ENCODE measurements around the gene GINS1. TPM values are rescaled to one million over a fixed set of nuclear protein-coding genes. Genes with fewer than 3 reads are reported as not detected.

GINS1 gene
- total RNA-seq, 3 donors from 2014 or later, result 0.32 to 0.73 (median 0.33) TPM

DNA sequence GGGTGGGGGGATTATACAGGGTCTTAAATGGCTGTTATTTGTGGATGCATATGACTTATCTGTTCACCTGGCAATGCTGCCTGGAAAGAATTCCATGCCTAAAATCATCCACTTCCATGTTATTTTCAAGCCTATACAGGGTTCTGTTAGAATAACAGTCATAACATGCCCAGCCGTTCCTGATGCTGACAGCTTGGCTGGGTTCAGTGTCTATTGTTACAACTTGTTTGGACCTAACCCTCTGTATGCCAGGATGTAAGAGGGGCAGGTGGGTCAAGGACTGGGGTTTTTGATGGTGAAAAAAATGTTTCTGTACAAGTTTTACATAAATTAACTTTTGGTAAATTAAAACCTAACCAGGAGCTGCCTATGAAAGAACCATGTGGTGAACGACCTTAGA lies 79.8 kb downstream of the GINS1 start:
- intact Hi-C loops (cut with DNase I; ENCODE audit: low total_unique reads), result no loop called here
- TF ChIP-seq POLR2A (IDR thresholded peaks at IDR 0.05) (no peak), POLR2AphosphoS5 (IDR thresholded peaks at IDR 0.05) (no peak)
- TF ChIP-seq, protein P1, sequence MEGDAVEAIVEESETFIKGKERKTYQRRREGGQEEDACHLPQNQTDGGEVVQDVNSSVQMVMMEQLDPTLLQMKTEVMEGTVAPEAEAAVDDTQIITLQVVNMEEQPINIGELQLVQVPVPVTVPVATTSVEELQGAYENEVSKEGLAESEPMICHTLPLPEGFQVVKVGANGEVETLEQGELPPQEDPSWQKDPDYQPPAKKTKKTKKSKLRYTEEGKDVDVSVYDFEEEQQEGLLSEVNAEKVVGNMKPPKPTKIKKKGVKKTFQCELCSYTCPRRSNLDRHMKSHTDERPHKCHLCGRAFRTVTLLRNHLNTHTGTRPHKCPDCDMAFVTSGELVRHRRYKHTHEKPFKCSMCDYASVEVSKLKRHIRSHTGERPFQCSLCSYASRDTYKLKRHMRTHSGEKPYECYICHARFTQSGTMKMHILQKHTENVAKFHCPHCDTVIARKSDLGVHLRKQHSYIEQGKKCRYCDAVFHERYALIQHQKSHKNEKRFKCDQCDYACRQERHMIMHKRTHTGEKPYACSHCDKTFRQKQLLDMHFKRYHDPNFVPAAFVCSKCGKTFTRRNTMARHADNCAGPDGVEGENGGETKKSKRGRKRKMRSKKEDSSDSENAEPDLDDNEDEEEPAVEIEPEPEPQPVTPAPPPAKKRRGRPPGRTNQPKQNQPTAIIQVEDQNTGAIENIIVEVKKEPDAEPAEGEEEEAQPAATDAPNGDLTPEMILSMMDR (IDR thresholded peaks at IDR 0.05), result no peak
- Histone ChIP-seq H3K9me3 (no peaks in the 10 kb centered on the region), H3K27me3 (no peaks in the 10 kb centered on the region), H3K27ac (no peak overlapping the region), H3K36me3 (no peaks in the 10 kb centered on the region), H3K4me1 (no peaks in the 10 kb centered on the region), H3K4me3 (no peak overlapping the region)
- DNase-seq (ENCODE audit: low spot score in 2 of 2), result no peak

DNA sequence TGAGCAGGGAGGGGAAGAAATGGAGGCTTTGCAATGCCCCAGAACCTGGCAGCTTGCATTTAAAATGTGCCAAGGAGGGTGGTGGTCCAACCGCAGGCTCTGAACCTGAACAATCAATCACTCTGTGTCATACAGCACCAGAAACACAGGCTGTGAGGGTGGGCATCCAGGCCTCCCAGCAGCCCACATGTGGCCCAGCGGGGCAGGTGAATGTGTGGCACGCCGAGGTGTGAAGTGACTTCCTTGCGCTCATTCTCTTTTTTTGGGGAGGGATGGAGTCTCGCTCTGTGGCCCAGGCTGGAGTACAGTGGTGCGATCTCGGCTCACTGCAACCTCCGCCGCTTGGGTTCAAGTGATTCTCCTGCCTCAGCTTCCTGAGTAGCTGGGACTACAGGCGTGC lies 80.5 kb downstream of the GINS1 start:
- Histone ChIP-seq H3K27ac (no peak overlapping the region), H3K4me3 (no peak overlapping the region), H3K27me3 (no peaks in the 10 kb centered on the region), H3K4me1 (no peaks in the 10 kb centered on the region), H3K36me3 (no peaks in the 10 kb centered on the region), H3K9me3 (no peaks in the 10 kb centered on the region)
- DNase-seq (ENCODE audit: low spot score in 2 of 2), result no peak
- TF ChIP-seq, protein P1 (IDR thresholded peaks at IDR 0.05), result no peak
- no peak for TF ChIP-seq POLR2A (IDR thresholded peaks at IDR 0.05)
- TF ChIP-seq POLR2AphosphoS5 (IDR thresholded peaks at IDR 0.05), result no peak
- intact Hi-C loops (cut with DNase I; ENCODE audit: low total_unique reads), result no loop called here

DNA sequence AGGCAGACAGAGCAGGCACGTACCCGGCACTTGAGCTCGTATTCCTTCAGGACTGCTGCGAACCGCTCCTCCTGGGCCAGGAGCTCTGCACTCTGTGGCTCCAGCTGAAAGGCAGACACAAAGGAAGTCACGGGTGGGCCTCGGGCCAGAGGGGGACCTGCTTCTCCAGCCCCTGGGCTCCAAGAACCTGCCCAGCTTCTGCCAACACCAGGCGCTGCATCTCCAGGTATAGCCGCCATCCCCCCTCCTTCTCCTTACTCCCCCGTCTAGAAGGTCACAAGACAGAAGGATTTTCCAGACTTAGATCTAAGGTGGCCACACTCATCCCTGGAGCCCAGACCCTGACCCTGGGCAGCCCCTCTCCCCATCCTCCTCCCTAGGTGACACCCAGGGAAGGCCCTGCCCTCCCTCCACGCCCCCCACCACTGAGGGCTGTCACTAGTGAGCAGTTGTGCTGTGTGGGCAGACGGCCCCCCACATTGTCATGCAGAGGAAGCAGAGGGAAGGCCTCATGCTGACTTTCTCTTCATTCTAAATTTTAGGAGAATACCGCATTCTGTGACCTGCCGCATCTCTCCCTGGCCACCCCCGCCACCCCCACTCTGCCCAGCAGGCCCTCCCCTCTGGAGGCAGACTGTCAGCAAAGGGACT lies 81.9 kb downstream of the GINS1 start:
- Histone ChIP-seq H3K4me1 (no peaks in the 10 kb centered on the region), H3K27ac (no peak overlapping the region), H3K4me3 (no peak overlapping the region), H3K36me3 (no peaks in the 10 kb centered on the region), H3K27me3 (no peaks in the 10 kb centered on the region), H3K9me3 (no peaks in the 10 kb centered on the region)
- intact Hi-C loops (cut with DNase I; ENCODE audit: low total_unique reads), result no loop called here
- DNase-seq (ENCODE audit: low spot score in 2 of 2), result no peak
- TF ChIP-seq POLR2AphosphoS5 (IDR thresholded peaks at IDR 0.05) (no peak), POLR2A (IDR thresholded peaks at IDR 0.05) (no peak)
- TF ChIP-seq, protein P1 (IDR thresholded peaks at IDR 0.05), result no peak

DNA sequence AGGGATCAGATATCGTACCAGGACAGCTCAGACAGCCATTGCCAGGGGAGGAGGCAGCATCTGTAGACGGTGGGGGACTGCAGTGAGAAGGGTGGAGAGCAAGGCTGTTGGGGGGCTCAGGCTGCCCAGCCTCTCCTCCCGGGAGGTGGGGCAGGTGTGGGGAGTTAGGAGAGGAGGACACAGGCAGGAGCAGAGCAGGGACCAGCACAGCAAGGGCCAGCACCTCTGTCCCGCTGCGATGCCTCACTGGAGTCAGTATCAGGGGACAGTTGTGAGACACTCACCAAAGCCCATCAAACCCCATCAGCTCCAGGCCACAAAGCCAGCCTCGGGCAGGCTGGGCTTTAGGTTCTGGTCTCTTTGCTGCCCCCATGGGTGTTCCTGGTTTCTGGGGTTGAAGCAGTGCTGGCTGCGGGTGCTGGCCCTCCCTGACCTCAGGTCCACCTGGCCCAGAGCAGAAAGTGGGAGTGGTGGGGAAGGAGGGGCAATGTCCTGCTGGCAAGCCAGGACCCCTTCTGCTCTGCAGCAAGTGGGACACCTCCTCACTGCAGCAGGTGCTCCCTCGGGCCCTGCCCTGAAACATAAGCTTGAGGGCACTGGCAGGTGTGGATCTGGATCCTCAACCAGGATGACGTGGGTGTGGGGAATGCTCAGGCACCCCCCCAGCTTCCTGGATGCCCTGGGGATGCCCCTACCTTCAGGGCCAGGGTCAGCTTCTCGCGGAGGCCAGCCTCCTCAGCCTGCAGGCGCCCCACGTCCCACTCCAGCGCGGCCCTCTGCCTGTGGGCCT lies 83.4 kb downstream of the GINS1 start:
- Histone ChIP-seq H3K4me3 (no peak overlapping the region), H3K4me1 (no peaks in the 10 kb centered on the region), H3K27me3 (no peaks in the 10 kb centered on the region), H3K9me3 (no peaks in the 10 kb centered on the region), H3K36me3 (no peaks in the 10 kb centered on the region), H3K27ac (no peak overlapping the region)
- DNase-seq (ENCODE audit: low spot score in 2 of 2), result no peak
- TF ChIP-seq, protein P1 (IDR thresholded peaks at IDR 0.05), result no peak
- no peak for TF ChIP-seq POLR2AphosphoS5 (IDR thresholded peaks at IDR 0.05)
- no peak for TF ChIP-seq POLR2A (IDR thresholded peaks at IDR 0.05)
- intact Hi-C loops (cut with DNase I; ENCODE audit: low total_unique reads), result no loop called here

DNA sequence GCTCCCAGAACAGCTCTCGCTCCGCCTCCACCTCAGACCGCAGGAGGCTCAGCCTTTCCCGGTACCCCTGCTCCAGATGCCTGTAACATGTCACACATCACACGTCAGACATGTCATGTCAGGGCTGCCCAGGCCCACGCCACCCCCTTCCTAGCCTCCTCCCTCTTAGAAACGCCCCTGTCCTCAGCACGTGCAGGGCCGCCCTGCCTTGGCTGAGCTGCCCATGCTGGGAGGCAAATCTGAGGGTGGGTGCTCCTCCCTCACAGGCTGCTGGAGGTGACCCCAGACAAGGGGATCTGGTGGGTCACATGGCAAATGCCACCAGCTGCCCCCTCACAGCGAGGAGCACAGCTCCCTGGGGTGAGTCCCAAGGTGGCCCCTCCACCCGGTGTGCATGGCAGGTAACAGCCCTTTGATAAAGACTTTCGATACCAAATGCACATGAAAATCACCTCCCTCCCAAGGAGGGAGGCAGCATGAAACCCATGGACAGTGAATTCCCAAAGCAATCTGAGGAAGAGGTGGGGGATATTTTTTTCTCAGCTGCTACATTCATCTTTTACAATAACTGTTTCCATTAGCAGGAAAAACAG lies 84.1 kb downstream of the GINS1 start:
- intact Hi-C loops (cut with DNase I; ENCODE audit: low total_unique reads), result no loop called here
- Histone ChIP-seq H3K27me3 (no peaks in the 10 kb centered on the region), H3K27ac (no peak overlapping the region), H3K4me1 (no peaks in the 10 kb centered on the region), H3K9me3 (no peaks in the 10 kb centered on the region), H3K36me3 (no peaks in the 10 kb centered on the region), H3K4me3 (no peak overlapping the region)
- TF ChIP-seq POLR2AphosphoS5 (IDR thresholded peaks at IDR 0.05) (no peak), POLR2A (IDR thresholded peaks at IDR 0.05) (no peak)
- TF ChIP-seq, protein P1 (IDR thresholded peaks at IDR 0.05), result no peak
- no peak for DNase-seq (ENCODE audit: low spot score in 2 of 2)
